Activated T-helper 1 cell treated with anti-CD3 and anti-CD28 coated beads, Interleukin-12 subunit alpha, Interleukin-12 subunit beta, Interleukin-2, Interleukin-4 antibody, amounts not matched to agents 30 ng/mL and 10 ng/mL and 1 ng/mL, durations not matched to agents 14 hours and 24 hours and 36 hours (primary cell): ENCODE measurements around the gene ARL6IP5. TPM values are rescaled to one million over a fixed set of nuclear protein-coding genes. Genes with fewer than 3 reads are reported as not detected.

Experiments used
- DNase-seq: peaks from one replicate; pipeline ENCODE4 v3.0.0; 2021; ENCODE audit warnings: low spot score
- H3K27ac Mint-ChIP-seq: one replicate; pipeline ENCODE4 v1.8.0; 2021; ENCODE audit warnings: mild to moderate bottlenecking, mixed read lengths
- H3K27me3 Mint-ChIP-seq: one replicate; pipeline ENCODE4 v1.8.0; 2022; ENCODE audit warnings: mild to moderate bottlenecking, moderate library complexity, mixed read lengths; ENCODE audit not compliant: insufficient read depth
- H3K36me3 Mint-ChIP-seq: one replicate; pipeline ENCODE4 v1.8.0; 2021; ENCODE audit warnings: low read depth, mixed read lengths
- H3K4me1 Mint-ChIP-seq: one replicate; pipeline ENCODE4 v1.8.0; 2021; ENCODE audit warnings: low read depth, mixed read lengths
- H3K4me3 Mint-ChIP-seq: one replicate; pipeline ENCODE4 v1.8.0; 2021; ENCODE audit warnings: mild to moderate bottlenecking, moderate library complexity, mixed read lengths
- H3K9me3 Mint-ChIP-seq: one replicate; pipeline ENCODE4 v1.8.0; 2021; ENCODE audit warnings: mixed read lengths
- intact Hi-C: fragments of 100-400 bp; cut with micrococcal nuclease; formaldehyde crosslinking; loops from one replicate; pipeline ENCODE4 v1.15.1; 2024
- total RNA-seq: library from RNA; stranded (reverse); gene quantifications from 2 replicates; pipeline ENCODE4 v1.2.3, GENCODE V29; 2022

ARL6IP5 gene
- total RNA-seq, 1 donor from 2014 or later: 147 TPM

- H3K36me3 Mint-ChIP-seq: peaks cover 49% of the 10 kb centered on the region
- no peak for DNase-seq
- intact Hi-C loops: loop anchor here (1.0 kb wide), 2 partner anchors 7 to 32 kb away; partner anchors contain the start of gene ARL6IP5
Observed at GRCh38 chr3:69091389-69092029, 6.8 kb downstream of the ARL6IP5 start.

DNA sequence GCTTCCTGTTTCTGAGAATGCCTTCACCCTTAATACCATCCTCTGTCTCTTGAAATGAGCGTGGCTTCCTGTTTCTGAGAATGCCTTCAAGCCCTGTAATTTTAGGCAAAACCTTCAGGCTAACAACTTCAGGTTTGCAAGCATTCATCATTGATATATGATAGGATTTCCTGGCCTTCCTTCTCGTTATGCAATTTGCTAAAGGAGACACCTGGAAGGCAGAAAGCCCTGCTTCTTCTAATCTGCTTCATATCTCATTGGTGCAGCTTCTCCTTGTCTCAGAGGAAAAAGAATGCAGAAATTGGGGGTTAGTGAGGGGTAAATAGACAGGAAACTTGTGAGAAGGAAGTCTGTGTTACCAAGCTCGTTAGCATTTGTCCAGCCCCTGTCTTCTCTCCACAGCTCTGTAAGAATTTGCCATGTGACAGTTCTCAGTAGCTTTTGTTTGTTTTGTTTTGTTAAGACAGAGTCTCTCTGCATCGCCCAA is 7.3 kb downstream of the ARL6IP5 start:
- no peaks in the 10 kb centered on the region for H3K27me3 Mint-ChIP-seq
- H3K27ac Mint-ChIP-seq: peak overlapping the region; percentile 98
- H3K4me1 Mint-ChIP-seq: peaks cover 83% of the 10 kb centered on the region
- H3K36me3 Mint-ChIP-seq: peaks cover 49% of the 10 kb centered on the region
- DNase-seq: no peak
- intact Hi-C loops: loop anchor here (1.0 kb wide), 2 partner anchors 8 to 33 kb away; partner anchors contain the start of gene ARL6IP5
- H3K9me3 Mint-ChIP-seq: no peaks in the 10 kb centered on the region
- peak overlapping the region; percentile 84 for H3K4me3 Mint-ChIP-seq

More at GRCh38 chr3:69091389-69092029, 6.8 kb downstream of the ARL6IP5 start:
- H3K27ac Mint-ChIP-seq: peak overlapping the region; percentile 98
- peaks cover 80% of the 10 kb centered on the region for H3K4me1 Mint-ChIP-seq
- H3K27me3 Mint-ChIP-seq: no peaks in the 10 kb centered on the region
- peak overlapping the region; percentile 84 for H3K4me3 Mint-ChIP-seq
- H3K9me3 Mint-ChIP-seq: no peaks in the 10 kb centered on the region

DNA sequence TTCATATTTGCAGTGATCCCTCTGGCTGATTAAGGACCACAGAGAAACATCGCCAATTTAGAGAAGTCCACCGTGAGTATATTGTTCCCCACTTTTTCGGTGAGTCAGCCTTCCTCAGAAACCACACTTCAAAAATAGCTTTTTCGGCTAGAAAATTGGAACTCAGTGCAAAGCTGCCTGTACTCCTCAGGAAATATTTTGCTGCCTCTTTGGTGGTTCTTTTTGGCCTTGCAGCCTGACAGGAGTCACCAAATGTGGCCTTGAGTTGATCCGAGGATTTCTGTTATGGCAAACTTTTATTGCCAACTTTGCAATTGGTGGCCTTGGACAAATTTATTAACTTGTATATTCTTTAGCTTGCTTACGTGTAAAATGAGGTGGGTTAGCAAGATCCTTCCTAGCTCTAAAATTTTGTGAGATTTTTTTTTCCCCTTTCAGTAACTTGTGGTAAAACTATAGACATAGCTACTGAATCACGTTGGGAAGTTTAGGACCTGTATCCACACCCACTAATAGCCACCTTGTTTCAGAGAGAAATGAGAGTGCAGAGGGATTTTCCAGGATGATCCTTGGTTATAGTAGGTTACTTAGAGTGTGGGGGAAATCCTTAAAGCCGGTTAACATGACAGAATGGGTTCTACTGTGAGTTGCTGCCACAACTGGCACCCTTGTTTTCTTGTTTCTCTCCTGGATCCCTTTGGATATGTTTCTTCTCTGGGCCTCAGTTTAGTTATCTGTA is 9.9 kb downstream of the ARL6IP5 start:
- Mint-ChIP-seq H3K27me3 (no peaks in the 10 kb centered on the region), H3K4me3 (peak overlapping the region; percentile 84), H3K4me1 (peaks cover 81% of the 10 kb centered on the region), H3K9me3 (no peaks in the 10 kb centered on the region), H3K27ac (peak overlapping the region; percentile 98), H3K36me3 (peaks cover 52% of the 10 kb centered on the region)
- no peak for DNase-seq
- intact Hi-C loops: loop anchor here (1.0 to 2.0 kb wide), 6 partner anchors 11 to 341 kb away; partner anchors contain the start of genes EOGT, TMF1 and UBA3

DNA sequence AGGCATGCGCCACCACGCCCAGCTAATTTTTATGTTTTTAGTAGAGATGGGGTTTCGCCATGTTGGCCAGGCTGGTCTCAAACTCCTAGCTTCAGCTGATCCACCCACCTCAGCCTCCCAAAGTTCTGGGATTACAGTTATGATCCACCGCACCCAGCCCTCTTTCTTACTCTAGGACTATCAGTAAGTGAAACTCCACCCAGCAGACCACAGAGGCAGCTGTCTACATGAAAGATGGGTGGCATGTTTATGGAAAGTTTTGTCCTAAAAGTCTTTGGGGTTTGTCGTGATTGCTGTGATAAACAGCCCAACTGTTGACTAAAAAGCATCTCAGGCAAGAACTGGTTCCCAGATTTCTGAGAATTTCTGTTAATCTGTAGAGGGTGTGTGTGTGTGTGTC is 10.9 kb downstream of the ARL6IP5 start:
- intact Hi-C loops: loop anchor here (1.0 to 2.0 kb wide), 6 partner anchors 10 to 340 kb away; partner anchors contain the start of genes EOGT, TMF1 and UBA3
- Mint-ChIP-seq H3K27ac (peak overlapping the region; percentile 88), H3K36me3 (peaks cover 49% of the 10 kb centered on the region), H3K4me3 (peak overlapping the region; percentile 78), H3K4me1 (peaks cover 81% of the 10 kb centered on the region), H3K9me3 (no peaks in the 10 kb centered on the region), H3K27me3 (no peaks in the 10 kb centered on the region)
- no peak for DNase-seq

GRCh38 chr3:69096299-69096698 is 11.6 kb downstream of the ARL6IP5 start:
- Mint-ChIP-seq H3K27me3 (no peaks in the 10 kb centered on the region), H3K27ac (peak overlapping the region; percentile 88), H3K4me3 (peak overlapping the region; percentile 78), H3K4me1 (peaks cover 77% of the 10 kb centered on the region), H3K36me3 (peaks cover 46% of the 10 kb centered on the region), H3K9me3 (no peaks in the 10 kb centered on the region)
- no peak for DNase-seq
- intact Hi-C loops: no loop called here

DNA sequence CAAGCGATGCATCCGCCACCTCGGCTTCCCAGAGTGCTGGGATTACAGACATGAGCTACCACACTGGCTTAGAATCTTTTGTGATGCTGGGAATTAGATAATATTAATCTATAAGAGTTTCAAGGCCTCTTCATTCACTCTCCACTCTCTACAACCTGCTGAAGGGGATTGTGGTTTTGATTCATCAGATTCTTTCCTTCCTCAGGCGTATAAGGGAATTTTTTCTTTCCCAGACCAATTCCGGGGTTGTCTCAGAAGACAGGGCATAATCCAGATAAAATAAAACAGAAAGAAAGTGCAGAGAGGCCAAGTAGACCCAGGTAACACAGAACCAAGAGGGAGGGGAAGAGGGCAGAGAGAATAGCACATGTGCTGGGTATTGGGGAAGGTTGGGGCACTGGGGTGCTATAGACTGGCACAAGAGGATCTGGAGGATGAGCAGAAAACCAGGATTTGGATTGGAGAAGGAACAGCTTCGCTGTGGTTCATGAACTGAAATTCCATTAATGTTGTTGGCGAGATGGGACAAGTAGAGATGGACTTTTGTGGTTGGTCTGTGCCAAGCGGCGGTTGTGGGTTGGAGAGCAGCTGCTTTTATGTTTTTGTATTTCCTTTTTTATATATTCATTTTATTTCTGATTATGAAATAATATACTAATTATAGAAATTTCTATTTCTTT is 12.8 kb downstream of the ARL6IP5 start:
- peaks cover 73% of the 10 kb centered on the region for H3K4me1 Mint-ChIP-seq
- peak overlapping the region; percentile 33 for H3K4me3 Mint-ChIP-seq
- peak overlapping the region; percentile 74 for H3K27ac Mint-ChIP-seq
- peaks cover 48% of the 10 kb centered on the region for H3K36me3 Mint-ChIP-seq
- no peaks in the 10 kb centered on the region for H3K9me3 Mint-ChIP-seq
- DNase-seq: no peak
- intact Hi-C loops: no loop called here
- no peaks in the 10 kb centered on the region for H3K27me3 Mint-ChIP-seq

DNA sequence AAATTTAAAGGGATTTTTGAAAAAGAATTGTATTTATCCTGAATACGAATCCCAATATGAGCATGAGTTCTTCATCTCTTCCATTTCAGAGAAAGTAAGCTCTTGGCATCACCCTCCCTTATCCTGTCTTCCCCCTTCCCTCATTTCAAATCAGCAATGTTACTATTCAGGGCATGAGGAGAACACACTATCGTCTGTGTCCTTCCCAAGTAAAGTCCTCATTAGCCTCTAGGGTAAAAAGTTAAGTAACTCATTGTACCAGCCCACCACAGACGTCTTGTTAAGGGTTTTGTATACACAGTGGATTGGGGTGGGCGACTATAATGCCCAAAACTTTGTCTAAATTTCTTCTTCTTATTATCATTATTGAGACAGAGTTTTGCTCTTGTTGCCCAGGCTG is 14.8 kb downstream of the ARL6IP5 start:
- no peaks in the 10 kb centered on the region for H3K27me3 Mint-ChIP-seq
- no peak for DNase-seq
- no peak overlapping the region for H3K4me3 Mint-ChIP-seq
- H3K27ac Mint-ChIP-seq: peak overlapping the region; percentile 79
- peaks cover 71% of the 10 kb centered on the region for H3K4me1 Mint-ChIP-seq
- peaks cover 63% of the 10 kb centered on the region for H3K36me3 Mint-ChIP-seq
- intact Hi-C loops: no loop called here
- H3K9me3 Mint-ChIP-seq: no peaks in the 10 kb centered on the region

DNA sequence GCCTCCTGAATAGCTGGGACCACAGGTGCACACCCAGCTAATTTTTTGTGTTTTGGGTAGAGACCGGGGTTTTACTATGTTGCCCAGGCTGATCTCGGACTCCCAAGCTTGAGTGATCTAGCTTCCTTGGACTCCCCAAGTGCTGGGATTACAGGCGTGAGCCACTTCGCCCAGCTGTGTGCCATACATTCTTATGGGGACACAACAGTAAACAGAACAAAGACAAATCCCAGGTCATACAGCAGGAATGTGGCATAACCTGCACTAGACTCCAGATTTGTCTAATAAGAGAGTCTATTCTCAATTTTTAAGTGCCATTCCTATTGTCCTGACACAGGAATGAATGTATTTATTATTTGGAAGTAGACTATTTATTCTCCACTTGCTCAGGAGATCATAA is 17.6 kb downstream of the ARL6IP5 start:
- H3K27ac Mint-ChIP-seq: peak overlapping the region; percentile 9

DNA sequence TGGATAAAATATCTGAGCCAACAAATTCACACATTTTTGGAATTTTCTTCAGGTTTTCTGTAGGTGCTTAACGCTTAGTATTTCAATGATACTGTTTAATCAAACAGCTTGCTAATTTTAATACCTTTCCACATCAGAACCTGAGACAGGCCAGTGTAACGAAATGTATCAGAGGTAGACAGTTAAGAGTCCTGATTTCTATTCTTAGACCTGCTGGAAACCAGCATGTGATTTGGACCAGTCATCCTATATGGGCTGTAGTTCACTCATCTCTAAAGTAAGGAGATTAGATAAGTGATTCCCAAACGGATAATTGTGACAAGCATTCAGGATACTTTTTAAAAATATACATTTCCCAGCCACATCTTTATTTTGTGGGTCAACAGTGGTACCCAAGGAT is 18.4 kb downstream of the ARL6IP5 start:
- H3K4me1 Mint-ChIP-seq: peaks cover 49% of the 10 kb centered on the region
- intact Hi-C loops: no loop called here
- peaks cover 54% of the 10 kb centered on the region for H3K36me3 Mint-ChIP-seq
- no peak overlapping the region for H3K27ac Mint-ChIP-seq
- H3K9me3 Mint-ChIP-seq: no peaks in the 10 kb centered on the region
- DNase-seq: no peak
- no peak overlapping the region for H3K4me3 Mint-ChIP-seq
- no peaks in the 10 kb centered on the region for H3K27me3 Mint-ChIP-seq

More for the DNA sequence above, 17.6 kb downstream of the ARL6IP5 start:
- Mint-ChIP-seq H3K36me3 (peaks cover 54% of the 10 kb centered on the region), H3K4me1 (peaks cover 49% of the 10 kb centered on the region), H3K4me3 (no peak overlapping the region), H3K27me3 (no peaks in the 10 kb centered on the region), H3K9me3 (no peaks in the 10 kb centered on the region)
- intact Hi-C loops: no loop called here
- DNase-seq: no peak

GRCh38 chr3:69104586-69104985 is 19.8 kb downstream of the ARL6IP5 start:
- intact Hi-C loops: no loop called here
- H3K4me3 Mint-ChIP-seq: no peak overlapping the region
- H3K36me3 Mint-ChIP-seq: peaks cover 50% of the 10 kb centered on the region
- H3K27ac Mint-ChIP-seq: no peak overlapping the region
- peaks cover 41% of the 10 kb centered on the region for H3K4me1 Mint-ChIP-seq
- H3K9me3 Mint-ChIP-seq: no peaks in the 10 kb centered on the region
- no peaks in the 10 kb centered on the region for H3K27me3 Mint-ChIP-seq
- DNase-seq: no peak

DNA sequence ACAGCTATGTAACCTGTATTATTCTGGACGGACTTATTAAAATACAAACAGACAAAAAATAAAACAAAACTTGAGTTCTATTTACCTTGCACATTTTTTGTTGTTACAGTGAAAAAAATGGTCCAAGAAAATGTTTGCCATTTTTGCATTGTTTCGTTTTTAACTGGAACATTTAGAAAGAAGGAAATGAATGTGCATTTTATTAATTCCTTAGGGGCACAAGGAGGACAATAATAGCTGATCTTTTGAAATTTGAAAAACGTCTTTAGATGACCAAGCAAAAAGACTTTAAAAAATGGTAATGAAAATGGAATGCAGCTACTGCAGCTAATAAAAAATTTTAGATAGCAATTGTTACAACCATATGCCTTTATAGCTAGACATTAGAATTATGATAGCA is 20.6 kb downstream of the ARL6IP5 start:
- Mint-ChIP-seq H3K27ac (no peak overlapping the region), H3K9me3 (no peaks in the 10 kb centered on the region), H3K4me1 (peaks cover 34% of the 10 kb centered on the region), H3K27me3 (no peaks in the 10 kb centered on the region), H3K4me3 (no peak overlapping the region), H3K36me3 (peaks cover 44% of the 10 kb centered on the region)
- no peak for DNase-seq
- intact Hi-C loops: loop anchor here (1.0 kb wide), 1 partner anchor 10 kb away; no protein-coding TSS in a partner anchor

GRCh38 chr3:69107841-69108240 is 23.1 kb downstream of the ARL6IP5 start:
- Mint-ChIP-seq H3K27me3 (no peaks in the 10 kb centered on the region), H3K36me3 (peaks cover 31% of the 10 kb centered on the region), H3K9me3 (no peaks in the 10 kb centered on the region), H3K4me3 (no peak overlapping the region), H3K4me1 (peaks cover 27% of the 10 kb centered on the region), H3K27ac (no peak overlapping the region)
- intact Hi-C loops: loop anchor here (2.0 kb wide), 1 partner anchor 25 kb away; no protein-coding TSS in a partner anchor
- no peak for DNase-seq
